Left ventricle myocardium inferior (tissue), 1 donor: ENCODE data around the gene LGR6. TPM values are rescaled to one million over a fixed set of nuclear protein-coding genes. Genes with fewer than 3 reads are reported as not detected.
"Not testable (repeated sequence)": the region's sequence is repeated elsewhere in the genome, so short reads cannot be mapped to it uniquely, and the experiment has no call there.

ENCODE experiments used
- DNase-seq: peaks from one replicate; pipeline ENCODE4 v3.0.0-alpha.2; 2020
- H3K27ac ChIP-seq: fragments of 200-600 bp; replicated peaks from 2 replicates; pipeline ENCODE4 v1.8.0; 2021
- H3K27me3 ChIP-seq: fragments of 200-600 bp; 2 replicates; pipeline ENCODE4 v1.8.0; 2021; ENCODE audit warnings: low read depth
- H3K36me3 ChIP-seq: fragments of 200-600 bp; 2 replicates; pipeline ENCODE4 v1.8.0; 2021
- H3K4me1 ChIP-seq: fragments of 200-600 bp; 2 replicates; pipeline ENCODE4 v1.8.0; 2021
- H3K4me3 ChIP-seq: fragments of 200-600 bp; 2 replicates; pipeline ENCODE4 v1.8.0; 2021; ENCODE audit warnings: mild to moderate bottlenecking, moderate library complexity
- H3K9me3 ChIP-seq: fragments of 200-600 bp; replicated peaks from 2 replicates; pipeline ENCODE4 v1.8.0; 2021
- CTCF ChIP-seq: fragments of 200-600 bp; IDR thresholded peaks from 2 replicates; pipeline ENCODE4 v1.8.0; 2021; ENCODE audit warnings: antibody characterized with exemption, mild to moderate bottlenecking, borderline replicate concordance
- intact Hi-C: fragments of 100-400 bp; cut with micrococcal nuclease; formaldehyde crosslinking; loops from one replicate; pipeline ENCODE4 v1.11.0; 2022
- long read RNA-seq: library from polyadenylated mRNA; unstranded; transcript quantifications from one replicate; pipeline ENCODE4 v2.0.0, GENCODE V29; 2021
- total RNA-seq: library from RNA; stranded (reverse); fragmentation: NEBNext Ultra II Directional; extraction: Animal tissue kit (Norgen Biotek cat#: 25700); gene quantifications from one replicate; pipeline ENCODE4 v1.2.1, GENCODE V29; 2021
- donor health status: DM: no; HTN: yes; CAD: no; lungs with severe emphysema.

LGR6 gene
- total RNA-seq, result 0.60 TPM
- long read RNA-seq, partial matches to known transcripts, result 0 of 1 reads
- long read RNA-seq, other reads (novel, unspliced or antisense), result 1 of 1 reads

- peaks cover 16% of the 10 kb centered on the region for H3K4me1 ChIP-seq
- peak; percentile 36 for TF ChIP-seq CTCF
- H3K27me3 ChIP-seq, result peaks cover 43% of the 10 kb centered on the region
- peak within 1 kb of the TSS; percentile 54 for H3K4me3 ChIP-seq
- no peak for DNase-seq
- intact Hi-C loops, result no loop called here
- H3K9me3 ChIP-seq, result no peaks in the 10 kb centered on the region
- H3K36me3 ChIP-seq, result no peaks in the 10 kb centered on the region
- no peak within 1 kb of the TSS for H3K27ac ChIP-seq
Observed at GRCh38 chr1:202193614-202194327, at the start of gene LGR6. LGR6 (plus strand) TSS chr1:202193799; CDS start chr1:202193990, 191 bp downstream.

- TF ChIP-seq CTCF, result no peak
- DNase-seq, result peak; percentile 82
- intact Hi-C loops, result no loop called here
- Histone ChIP-seq H3K27me3 (no peaks in the 10 kb centered on the region), H3K4me3 (peak within 1 kb of the TSS; percentile 95), H3K9me3 (no peaks in the 10 kb centered on the region), H3K27ac (peak within 1 kb of the TSS; percentile 95), H3K4me1 (peaks cover 46% of the 10 kb centered on the region), H3K36me3 (no peaks in the 10 kb centered on the region)
Observed at GRCh38 chr1:202144402-202145067, 49.1 kb upstream of the LGR6 start, which contains the start of gene ARL8A. ARL8A (minus strand) TSS chr1:202144737; CDS start chr1:202144572, 165 bp downstream.

- peaks cover 46% of the 10 kb centered on the region for H3K4me1 ChIP-seq
- H3K36me3 ChIP-seq, result no peaks in the 10 kb centered on the region
- intact Hi-C loops, result no loop called here
- no peak for DNase-seq
- no peak for TF ChIP-seq CTCF
- H3K27ac ChIP-seq, result peak overlapping the region; percentile 95
- H3K27me3 ChIP-seq, result no peaks in the 10 kb centered on the region
- no peaks in the 10 kb centered on the region for H3K9me3 ChIP-seq
- H3K4me3 ChIP-seq, result peak overlapping the region; percentile 95
Observed at GRCh38 chr1:202145068-202145743, 48.4 kb upstream of the LGR6 start.

GRCh38 chr1:202145744-202146140, 47.9 kb upstream of the LGR6 start:
- peaks cover 44% of the 10 kb centered on the region for H3K4me1 ChIP-seq
- H3K9me3 ChIP-seq, H3K4me3 ChIP-seq, H3K27me3 ChIP-seq, H3K36me3 ChIP-seq, DNase-seq, H3K27ac ChIP-seq, intact Hi-C loops: not testable (repeated sequence)

GRCh38 chr1:202146279-202146678, 47.3 kb upstream of the LGR6 start:
- H3K9me3 ChIP-seq, result no peaks in the 10 kb centered on the region
- no peaks in the 10 kb centered on the region for H3K27me3 ChIP-seq
- no peak for DNase-seq
- no peak for TF ChIP-seq CTCF
- intact Hi-C loops, result no loop called here
- H3K27ac ChIP-seq, result no peak overlapping the region
- peaks cover 39% of the 10 kb centered on the region for H3K4me1 ChIP-seq
- H3K36me3 ChIP-seq, result no peaks in the 10 kb centered on the region
- H3K4me3 ChIP-seq, result no peak overlapping the region
